Measurements from ENCODE around the gene PDE4D. TPM values are rescaled to one million over a fixed set of nuclear protein-coding genes. Genes with fewer than 3 reads are reported as not detected.
"Not testable (repeated sequence)": the region's sequence is repeated elsewhere in the genome, so short reads cannot be mapped to it uniquely, and the experiment has no call there.

Gene PDE4D
- total RNA-seq, 1 experiment from 2014 or later, result 4.9 TPM

DNA sequence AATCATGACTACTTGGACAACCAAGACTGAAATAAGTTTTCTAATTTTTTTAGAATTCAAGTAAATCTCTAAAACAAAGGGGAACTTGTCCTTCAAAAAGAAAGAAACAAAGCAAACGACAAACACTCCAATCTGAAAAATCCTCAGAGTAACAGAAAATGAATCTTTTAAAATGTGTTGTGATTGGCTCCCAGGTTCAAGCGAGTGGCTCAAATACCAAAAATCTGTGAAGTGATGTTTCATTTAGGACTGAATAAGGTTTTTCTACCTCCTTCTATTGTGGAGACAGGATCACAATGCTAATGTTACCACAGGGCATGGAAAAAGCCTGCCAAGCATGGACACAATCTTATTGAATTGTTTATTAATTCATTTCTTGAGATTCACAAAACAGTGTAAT, 895.0 kb downstream of the PDE4D start:
- in situ Hi-C loops (cut with HindIII; ENCODE audit: low sequenced_read_pairs), result no loop called here
- DNase-seq (ENCODE audit: low spot score), result no peak

DNA sequence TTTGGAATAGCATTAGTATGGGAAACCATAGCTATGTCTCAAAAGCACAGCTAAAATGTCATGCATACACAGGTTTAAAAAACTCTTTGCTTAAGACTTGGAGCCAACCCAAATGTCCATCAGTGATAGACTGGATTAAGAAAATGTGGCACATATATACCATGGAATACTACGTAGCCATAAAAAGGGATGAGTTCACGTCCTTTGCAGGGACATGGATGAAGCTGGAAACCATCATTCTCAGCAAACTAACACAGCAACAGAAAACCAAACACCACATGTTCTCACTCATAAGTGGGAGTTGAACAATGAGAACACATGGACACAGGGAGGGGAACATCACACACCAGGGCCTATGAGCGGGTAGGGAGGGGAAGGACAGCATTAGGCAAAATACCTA, 897.7 kb downstream of the PDE4D start:
- DNase-seq (ENCODE audit: low spot score); in situ Hi-C loops (cut with HindIII; ENCODE audit: low sequenced_read_pairs): not testable (repeated sequence)

DNA sequence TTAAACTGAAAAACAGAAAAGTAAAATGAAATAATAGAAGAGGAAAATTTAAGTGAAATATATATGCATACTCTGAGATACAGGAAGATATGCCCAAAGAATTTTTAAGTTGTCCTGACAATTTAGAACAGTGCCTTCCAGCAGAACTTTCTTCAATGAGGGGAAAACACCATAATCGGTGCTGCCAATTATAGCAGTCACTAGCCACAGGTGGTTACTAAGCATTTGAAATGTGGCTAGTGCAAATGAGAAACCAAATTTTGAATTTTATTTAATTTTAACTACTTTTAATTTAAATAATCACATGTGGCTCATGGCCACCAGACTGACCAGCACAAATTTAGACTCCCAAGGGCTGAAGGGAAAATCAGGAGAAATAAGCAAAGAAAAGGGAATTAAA, 900.1 kb downstream of the PDE4D start:
- no peak for DNase-seq (ENCODE audit: low spot score)
- in situ Hi-C loops (cut with HindIII; ENCODE audit: low sequenced_read_pairs), result no loop called here

DNA sequence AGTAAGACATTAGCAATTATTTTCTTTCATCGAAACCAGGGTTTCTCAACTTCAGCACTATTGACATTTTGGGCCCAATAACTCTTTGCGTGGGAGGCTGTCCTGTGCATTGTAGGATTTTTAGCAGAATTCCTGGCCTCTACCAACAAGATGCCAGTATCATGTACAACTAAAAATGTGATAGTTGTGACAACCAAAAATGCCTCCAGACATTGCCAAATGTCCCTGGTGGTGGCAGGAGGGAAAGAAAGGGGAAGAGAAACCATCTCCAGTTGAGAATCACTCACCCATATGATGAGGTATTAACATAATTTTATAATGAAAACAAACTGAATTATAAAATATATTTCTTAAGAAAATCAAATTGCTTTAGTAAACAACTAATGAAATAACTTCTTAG, 904.6 kb downstream of the PDE4D start:
- no peak for DNase-seq (ENCODE audit: low spot score)
- in situ Hi-C loops (cut with HindIII; ENCODE audit: low sequenced_read_pairs), result no loop called here

DNA sequence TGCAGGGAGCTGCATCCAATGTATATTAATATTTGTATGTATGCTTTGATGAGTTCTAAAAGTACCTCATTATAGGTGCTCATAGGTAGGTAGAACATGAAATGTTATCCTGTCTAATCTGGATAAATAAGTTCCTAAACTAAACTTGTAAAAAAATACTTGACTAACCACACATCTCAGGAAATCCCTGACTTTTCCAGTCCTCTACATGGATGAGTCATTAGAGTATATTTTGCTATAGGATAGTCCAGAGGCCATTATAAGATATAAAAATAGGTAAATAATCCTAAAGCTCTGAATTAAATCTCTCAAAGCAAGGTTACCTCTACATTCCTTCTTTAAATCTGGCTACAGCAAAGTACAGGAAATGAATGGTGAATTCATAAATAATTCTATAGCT, 906.3 kb downstream of the PDE4D start:
- DNase-seq (ENCODE audit: low spot score), result no peak
- in situ Hi-C loops (cut with HindIII; ENCODE audit: low sequenced_read_pairs), result no loop called here

DNA sequence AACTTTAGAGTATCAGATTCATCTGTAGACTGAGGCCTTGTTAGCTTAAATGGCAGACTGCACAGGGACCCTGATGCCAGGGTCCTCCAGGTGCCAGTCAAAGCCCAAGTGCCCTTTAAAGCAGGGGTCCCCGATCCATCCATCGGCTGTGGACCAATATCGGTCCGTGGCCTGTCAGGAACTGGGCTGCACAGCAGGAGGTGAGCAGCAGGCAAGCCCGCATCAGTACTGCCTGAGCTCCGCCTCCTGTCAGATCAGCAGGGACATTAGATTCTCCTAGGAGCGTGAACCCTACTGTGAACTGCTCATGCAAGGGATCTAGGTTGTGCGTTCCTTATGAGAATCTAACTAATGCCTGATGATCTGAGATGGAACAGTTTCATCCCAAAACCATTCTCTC, 907.2 kb downstream of the PDE4D start:
- DNase-seq (ENCODE audit: low spot score), result no peak
- in situ Hi-C loops (cut with HindIII; ENCODE audit: low sequenced_read_pairs), result no loop called here

DNA sequence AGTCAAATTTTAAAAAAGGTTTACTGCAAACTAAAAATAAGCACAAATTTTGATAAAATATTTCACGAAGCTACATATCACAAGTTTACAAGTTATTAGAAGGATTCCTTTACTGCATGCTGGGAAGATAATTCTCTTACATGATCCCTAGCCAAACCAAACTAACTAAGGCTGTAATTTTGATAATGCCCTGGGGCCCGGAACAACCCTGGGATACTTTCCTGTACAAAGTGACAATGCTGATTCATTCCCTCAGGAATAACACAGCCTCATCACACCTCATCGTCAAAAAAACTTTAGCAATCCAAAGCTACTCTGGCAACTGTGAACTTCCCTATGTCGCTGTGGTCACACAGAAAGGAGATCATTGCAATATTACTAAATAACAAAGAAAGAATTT, 907.8 kb downstream of the PDE4D start:
- in situ Hi-C loops (cut with HindIII; ENCODE audit: low sequenced_read_pairs), result no loop called here
- no peak for DNase-seq (ENCODE audit: low spot score)

DNA sequence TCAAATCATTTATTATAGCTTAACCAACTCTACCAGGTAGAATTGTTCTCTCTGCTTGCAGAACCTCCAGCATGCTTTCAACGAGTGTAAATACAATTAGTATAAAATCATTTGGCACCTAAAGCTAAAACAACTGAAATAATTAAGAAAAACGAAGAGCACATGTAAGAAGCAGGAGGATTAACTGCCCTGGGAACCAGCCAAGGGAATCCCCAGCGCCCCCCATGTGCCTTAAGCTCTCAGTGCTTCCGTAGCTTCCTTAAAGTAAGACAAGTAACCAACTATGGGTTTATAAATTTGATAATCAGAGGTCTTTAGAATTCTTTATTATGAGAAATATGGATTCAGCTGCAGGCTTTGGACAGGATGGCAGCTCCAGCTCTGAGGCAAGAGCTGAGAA, 908.2 kb downstream of the PDE4D start:
- in situ Hi-C loops (cut with HindIII; ENCODE audit: low sequenced_read_pairs), result no loop called here
- no peak for DNase-seq (ENCODE audit: low spot score)

DNA sequence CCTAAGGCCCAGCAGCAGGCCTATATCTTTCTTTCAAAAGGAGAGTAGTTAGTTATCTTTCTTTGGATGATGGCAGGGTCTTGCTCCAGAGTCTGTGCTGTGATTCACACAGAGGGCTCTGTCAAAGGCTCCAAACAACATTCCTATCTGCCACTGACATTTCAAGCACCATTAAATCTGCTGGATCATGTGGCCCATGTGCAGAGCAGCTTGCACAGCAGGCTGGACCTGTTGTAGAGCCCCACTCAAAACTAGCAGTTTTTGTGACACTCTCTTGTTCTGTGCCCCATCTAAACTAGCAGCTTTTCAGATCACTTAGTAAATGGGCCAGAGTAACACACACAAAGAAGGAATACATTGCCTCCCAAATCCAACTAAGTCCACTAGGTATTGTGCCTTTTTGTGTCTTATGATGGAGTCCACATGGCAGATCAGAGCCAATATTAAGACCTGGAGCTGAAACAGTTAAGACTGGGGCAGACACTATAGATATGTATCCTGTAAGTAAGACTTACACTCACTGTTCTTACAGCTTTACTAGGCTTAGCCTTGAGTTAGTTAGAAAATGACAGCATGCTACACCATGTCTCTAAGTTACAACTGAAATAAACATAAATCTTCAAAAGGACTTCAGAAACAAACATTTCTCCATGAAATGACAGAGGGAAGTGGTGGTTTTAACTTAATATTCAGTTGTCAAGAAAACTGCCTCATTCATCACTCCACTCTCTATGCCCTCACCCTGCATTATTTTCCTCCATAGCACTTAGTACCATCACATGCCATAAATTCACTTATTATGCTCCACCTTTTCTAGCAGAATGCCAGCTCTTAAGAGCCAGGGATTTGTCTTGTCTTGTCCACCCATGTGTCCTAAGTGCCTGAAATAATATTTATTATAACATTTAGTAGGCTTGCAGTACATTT, 909.7 kb downstream of the PDE4D start:
- in situ Hi-C loops (cut with HindIII; ENCODE audit: low sequenced_read_pairs), result no loop called here

DNA sequence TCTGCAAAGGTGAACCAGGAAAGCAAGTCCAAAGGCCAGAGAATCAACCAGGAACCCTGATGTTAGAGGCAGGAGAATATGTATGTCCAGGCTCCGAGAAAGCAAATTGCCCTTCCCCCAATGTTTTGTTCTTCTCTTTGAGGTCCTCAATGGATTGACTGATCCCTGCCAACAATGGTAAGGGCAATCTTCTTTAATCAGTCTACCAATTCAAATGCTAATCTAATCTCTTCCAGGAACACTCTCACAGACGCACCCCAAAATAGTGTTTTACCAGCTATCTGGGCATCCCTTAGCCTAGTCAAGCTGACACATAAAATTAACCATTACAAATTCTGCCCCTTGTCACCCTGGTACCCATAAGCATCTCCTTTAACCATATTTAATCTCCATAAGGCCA, 912.6 kb downstream of the PDE4D start:
- in situ Hi-C loops (cut with HindIII; ENCODE audit: low sequenced_read_pairs), result no loop called here
- DNase-seq (ENCODE audit: low spot score), result no peak

More for the DNA sequence above, 909.7 kb downstream of the PDE4D start:
- DNase-seq (ENCODE audit: low spot score), result no peak

DNA sequence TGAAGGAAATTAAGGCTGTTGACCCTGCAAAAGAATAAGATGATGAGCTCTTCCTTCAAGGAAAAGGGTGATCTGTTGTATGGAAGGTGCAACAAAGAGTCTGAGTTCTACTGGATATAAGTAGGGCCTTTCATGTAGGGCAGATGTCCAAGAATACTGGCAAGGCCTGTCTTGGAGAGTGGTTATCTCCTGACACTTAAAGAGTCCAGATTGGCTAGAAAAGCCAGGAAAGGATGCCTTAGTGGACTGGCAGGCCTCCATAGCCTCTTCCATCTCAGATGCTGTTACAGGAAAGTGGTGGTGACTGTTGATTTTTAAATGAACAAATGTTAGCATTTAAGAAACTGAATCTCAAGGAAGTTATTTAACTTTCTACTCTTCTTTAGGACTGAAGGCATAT, 914.4 kb downstream of the PDE4D start:
- no peak for DNase-seq (ENCODE audit: low spot score)
- in situ Hi-C loops (cut with HindIII; ENCODE audit: low sequenced_read_pairs), result no loop called here

DNA sequence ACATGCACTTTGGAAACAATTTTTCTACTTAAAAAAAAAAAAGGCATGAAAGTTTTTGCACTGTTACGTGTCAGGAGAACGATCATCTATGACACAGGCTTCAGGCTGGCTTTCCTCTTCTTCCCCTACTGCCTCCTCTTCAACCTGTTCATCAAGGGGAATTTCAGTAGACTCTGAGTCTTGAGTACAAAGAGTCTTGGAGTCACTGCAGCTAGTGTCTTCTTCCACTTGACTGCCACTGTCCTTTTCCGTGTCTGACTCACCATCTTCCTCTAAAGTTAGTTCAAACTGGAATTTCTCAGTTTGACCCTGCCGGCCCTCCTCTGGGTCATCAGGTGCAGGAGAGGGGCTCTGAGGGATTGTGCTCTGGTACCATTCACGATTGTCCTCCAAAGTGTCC, 918.9 kb downstream of the PDE4D start:
- DNase-seq (ENCODE audit: low spot score), result no peak
- in situ Hi-C loops (cut with HindIII; ENCODE audit: low sequenced_read_pairs), result no loop called here

DNA sequence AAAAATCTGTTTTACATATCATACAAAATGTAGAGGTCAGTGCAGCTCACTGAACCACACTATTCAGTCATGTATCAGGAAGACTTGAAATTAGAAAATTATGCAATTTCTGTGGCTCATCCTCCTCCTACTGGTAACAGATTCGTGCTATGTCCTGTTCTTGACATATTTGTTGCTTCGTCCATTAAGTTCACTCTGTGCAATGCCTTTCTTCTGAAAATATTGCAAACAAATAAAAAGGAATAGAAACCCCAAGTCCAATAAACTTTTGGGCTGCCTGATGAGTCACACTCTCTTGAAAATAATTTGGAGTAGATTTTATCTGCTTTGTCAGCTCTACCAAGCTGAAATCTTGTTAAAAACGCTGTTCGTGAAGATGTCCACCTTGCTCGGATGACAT, 919.4 kb downstream of the PDE4D start:
- no peak for DNase-seq (ENCODE audit: low spot score)
- in situ Hi-C loops (cut with HindIII; ENCODE audit: low sequenced_read_pairs), result no loop called here

DNA sequence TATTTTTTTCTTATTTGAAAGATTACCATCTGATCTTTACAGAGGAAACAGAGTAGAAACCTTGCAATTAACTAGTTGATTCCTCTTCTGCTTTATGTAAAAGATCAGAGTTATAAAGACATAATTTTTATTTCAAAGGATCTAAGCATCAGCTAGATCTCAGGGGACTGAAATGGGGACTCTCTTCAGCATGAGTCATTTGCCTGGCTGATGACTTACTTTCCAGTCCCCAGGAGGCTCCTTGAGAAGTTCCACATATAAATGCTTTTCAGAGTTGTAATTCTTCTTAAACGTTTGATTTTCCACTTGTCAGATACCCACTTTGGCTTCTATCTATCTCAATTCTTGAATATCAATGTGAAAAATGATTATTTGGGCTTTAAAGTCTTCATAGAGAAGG, 921.2 kb downstream of the PDE4D start:
- no peak for DNase-seq (ENCODE audit: low spot score)
- in situ Hi-C loops (cut with HindIII; ENCODE audit: low sequenced_read_pairs), result no loop called here

DNA sequence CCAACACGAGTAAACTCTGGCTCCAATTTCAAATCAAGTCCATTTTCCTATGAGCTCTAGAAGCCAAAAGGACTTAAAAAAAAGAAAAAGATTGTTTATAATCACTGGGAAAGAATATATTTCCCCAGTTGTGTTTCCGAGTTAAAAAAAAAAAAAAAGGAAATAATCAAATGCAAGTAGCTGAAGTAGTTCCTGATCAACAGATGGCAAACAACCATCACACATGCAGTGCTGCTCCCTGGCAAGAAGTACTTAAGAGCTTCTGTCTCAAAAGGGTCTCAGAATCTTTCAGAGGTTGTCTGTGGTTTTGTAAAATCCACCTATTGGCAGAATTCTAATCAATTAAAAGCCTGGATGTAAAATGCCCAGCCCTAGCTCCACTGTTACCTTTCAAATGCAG, 922.8 kb downstream of the PDE4D start:
- in situ Hi-C loops (cut with HindIII; ENCODE audit: low sequenced_read_pairs), result no loop called here
- DNase-seq (ENCODE audit: low spot score), result no peak

DNA sequence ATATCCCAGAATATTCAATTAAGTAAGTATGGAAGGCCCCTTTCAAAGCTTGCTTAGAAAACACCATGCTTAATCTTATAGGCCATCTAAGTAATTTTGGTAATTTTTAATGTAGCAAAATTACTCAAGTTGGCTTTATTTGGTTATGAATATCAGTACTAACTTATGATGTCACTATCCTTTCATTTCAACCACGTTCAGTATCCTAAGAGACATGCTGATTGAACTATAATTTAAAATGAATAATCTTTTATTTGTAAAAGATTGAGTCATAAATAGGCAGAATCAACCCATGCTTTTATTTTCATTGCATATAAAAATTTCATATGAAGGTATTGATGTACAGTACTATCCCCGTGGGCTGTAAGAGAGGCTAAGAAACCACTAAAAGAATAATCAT, 923.7 kb downstream of the PDE4D start:
- in situ Hi-C loops (cut with HindIII; ENCODE audit: low sequenced_read_pairs), result no loop called here
- no peak for DNase-seq (ENCODE audit: low spot score)

DNA sequence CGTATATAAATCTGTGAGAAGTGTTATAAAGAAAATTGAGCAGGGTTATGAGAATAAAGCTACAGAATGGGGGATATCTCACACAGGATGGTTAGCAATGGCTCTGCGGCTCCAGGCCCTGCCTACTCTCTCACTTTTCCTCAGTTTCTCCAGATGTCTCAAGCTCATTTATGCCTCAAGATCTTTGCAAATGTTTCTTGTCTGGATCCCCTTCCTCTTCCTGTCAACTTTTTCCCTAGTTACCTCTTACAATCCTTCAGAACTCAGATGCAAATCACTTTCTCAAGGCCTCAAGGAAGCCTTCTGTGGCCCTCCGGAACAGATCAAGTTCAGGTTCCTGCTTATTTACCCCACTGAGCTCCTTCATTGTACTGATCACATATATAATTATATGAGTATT, 924.3 kb downstream of the PDE4D start:
- in situ Hi-C loops (cut with HindIII; ENCODE audit: low sequenced_read_pairs), result no loop called here
- DNase-seq (ENCODE audit: low spot score), result no peak

DNA sequence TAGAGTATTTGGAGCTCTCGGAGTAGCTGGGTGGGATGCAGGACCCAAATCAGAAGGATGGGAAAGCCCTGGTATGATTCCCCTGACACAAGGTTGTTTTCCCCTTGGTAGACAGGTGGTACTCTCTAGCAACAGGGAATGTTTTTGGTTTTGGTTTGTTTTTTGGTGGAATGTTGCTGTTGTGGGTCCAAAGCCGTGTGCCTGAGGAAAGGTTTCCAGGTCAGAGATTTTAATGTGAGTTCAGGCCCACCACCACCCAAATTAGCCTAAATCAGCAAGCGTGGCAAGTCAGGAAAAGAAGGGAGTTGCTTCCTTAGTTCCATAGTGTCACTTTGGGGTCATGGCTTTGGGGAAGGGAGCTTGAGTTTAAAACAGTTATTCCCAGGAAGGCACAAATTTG, 925.2 kb downstream of the PDE4D start:
- no peak for DNase-seq (ENCODE audit: low spot score)
- in situ Hi-C loops (cut with HindIII; ENCODE audit: low sequenced_read_pairs), result no loop called here

DNA sequence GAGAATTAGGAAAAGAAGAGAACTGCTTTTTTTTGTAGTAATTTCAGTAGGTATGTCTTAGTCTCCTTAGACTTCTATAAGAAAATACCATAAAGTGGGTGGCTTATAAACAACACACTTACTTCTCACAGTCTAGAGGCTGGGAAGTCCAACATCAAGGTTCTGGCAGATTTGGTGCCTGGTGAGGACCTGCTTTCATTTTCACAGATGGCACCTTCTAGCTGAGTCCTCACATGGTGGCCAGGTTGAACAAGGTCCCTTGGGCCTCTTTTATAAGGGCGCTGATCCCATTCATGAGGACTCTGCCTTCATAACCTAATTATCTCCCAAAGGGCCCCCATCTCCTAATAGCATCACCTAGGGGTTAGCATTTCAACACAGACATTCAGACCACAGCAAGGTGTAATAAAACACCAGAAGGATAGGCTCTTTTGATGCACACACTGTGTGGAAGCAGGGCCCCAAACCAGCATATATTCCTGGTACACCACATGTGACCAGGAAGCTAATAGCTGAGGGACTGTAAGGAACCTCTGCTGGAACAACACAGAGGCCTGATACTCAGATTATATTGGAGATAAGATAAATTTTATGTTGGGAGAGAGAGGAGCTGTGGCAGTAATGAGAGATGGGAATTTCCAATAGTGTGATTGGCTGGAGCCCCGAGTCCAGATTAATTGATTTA, 925.8 kb downstream of the PDE4D start:
- DNase-seq (ENCODE audit: low spot score), result no peak
- in situ Hi-C loops (cut with HindIII; ENCODE audit: low sequenced_read_pairs), result no loop called here

DNA sequence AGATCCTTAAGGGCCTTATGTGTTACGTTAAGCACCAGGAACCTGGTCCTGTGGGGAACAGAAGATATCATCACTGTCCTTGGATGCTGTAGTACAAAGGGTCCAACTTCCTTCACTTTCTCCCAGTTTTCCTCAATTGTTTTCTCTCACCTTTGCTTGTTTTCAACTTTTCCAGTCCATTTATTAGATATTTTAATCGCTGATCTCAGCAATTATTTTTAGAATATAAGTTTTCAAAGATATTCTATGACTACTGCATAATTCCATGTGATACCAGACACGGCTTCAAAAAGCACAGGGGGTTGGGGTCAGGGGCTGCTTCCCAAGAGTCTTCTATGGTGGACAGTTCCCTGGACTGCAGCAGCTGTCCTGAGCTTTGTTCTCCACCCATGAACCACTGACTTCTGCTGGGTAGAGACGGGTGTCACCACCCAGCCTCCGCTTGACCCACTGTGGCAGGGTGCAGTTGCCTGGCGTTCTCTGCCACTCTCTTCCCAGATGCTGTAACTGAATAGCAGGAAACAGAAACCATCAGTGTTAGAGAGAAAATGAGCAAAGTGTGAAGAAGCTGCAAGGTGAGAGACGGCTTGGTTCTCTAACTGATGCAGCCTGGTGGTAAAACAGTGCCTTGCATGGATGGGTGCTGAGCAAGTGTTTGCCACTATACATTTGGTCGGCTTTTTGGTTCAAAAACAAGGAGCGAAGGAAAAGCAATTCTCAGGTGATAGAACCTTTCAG, 927.7 kb downstream of the PDE4D start:
- no peak for DNase-seq (ENCODE audit: low spot score)
- in situ Hi-C loops (cut with HindIII; ENCODE audit: low sequenced_read_pairs), result no loop called here
